GM03348 (cell line): Measurements from ENCODE around the gene NACC1.

Source experiments
- DNase-seq: peaks from one replicate; pipeline ENCODE4 v3.0.0; 2012; ENCODE audit warnings: low spot score

NACC1 gene

DNA sequence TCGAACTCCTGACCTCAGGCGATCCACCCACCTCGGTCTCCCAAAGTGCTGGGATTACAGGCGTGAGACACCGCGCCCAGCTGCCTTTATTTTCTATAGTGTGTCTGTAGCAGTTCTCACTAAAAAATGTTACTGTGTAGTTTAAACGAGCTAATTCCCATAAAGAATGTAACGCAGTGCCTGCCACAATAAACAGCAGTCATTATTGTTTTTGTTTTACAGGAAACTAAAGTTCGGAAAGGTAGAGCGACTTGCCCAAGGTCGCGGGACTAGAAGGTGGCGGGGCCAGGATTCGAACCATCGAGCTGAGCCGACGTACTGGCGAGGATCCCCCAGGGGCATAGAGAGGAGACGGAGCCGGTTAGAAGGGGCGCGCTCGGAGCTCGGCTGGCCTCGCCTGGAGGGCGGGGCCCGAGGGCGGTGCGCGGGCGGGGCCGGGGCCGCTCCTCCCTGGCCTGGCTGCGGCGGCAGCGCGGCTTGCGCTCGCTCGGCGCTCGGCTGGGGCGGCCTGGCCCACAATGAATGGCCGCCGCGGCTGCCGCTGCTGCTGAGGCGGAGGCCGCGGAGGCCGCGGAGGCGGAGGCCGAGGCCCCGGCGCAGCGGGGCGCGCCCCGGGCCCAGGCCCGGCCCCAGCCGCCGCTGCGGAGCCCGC, at the start of gene NACC1:
TSS of gene NACC1 (plus strand) at position 493 of the 652 bp plus-strand sequence. CDS start 16,944 bp downstream, outside the sequence.
- DNase-seq: peak; percentile 99

DNA sequence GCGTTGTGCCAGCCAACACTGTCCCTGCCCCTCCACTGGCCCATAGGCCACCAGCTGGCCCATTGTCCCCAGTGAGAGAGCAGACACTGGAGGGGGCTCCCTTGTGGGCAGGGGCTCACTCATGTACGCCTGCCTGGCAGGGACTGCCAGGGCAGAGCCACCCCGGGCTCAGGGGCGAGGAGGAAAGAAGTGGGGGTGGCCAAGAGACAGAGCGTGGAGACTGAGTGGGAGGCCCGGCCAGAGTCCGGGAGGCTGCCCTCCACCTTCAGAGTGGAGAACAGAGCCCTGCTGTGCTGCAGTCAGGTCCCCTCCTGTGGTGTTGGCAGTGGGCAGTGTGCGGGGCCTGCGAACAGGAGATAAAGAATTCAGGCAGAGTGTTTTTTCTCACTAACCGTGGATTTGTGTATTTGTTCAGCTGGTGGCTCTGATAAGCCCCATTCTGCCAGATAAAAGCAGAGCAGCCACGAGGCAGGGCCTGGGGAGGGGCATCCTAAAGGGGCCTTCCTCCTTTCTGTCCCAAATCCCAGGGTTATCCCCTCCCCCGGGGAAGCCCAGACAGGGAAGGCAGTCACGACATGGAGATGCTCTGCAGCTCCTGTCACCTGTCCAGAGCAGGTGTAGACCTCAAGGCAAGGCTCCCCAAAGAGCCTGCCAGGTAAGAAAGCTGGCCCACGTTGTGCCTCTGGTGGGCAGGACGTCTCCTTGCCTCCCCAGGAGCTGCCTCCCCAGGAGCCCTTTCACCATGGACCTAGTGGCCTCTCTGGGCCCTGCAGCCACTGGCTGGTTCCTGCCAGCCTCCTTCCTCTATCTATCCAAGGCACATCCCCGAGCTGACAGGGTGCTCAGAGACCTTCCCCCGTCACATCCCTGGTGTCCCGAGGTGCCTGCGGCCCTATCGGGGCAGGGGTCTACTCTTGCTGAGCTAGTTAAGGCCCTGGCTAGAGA, 48.4 kb upstream of the NACC1 start:
- no peak for DNase-seq

DNA sequence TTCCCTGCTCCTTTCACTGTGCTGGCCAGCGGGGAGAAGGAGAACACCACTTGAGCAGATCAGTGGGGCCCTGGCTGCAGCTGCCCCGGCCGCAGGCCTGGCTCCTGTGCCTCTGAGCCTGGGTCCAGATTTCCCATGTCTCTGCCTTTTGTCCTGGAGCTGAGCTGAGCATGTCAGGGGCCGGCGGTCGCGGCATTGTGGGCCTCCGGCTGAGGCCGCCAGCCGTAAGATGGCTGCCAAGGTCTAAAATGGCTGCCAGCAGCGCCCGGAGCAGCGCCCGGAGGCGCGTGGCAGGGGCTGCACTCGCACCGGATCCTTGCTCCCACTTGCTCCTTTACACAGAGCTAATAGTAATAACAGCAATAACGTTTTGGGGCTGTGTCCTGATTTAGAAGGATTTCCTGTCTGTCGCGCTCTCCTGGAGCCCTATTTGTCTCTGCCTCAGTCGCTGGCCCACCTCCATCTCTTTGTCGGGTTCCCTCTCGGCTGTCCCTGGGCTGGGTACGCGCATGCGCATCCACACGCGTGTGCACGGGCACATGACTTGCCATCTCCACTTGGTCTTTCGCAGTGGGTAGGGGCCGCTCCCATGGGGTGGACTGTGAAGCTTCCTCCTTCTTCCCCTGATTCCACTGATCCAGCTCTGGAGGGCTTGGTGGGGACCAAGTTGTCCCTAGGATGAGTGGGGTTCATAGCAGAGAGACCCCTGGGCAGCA, 47.5 kb upstream of the NACC1 start:
- no peak for DNase-seq

DNA sequence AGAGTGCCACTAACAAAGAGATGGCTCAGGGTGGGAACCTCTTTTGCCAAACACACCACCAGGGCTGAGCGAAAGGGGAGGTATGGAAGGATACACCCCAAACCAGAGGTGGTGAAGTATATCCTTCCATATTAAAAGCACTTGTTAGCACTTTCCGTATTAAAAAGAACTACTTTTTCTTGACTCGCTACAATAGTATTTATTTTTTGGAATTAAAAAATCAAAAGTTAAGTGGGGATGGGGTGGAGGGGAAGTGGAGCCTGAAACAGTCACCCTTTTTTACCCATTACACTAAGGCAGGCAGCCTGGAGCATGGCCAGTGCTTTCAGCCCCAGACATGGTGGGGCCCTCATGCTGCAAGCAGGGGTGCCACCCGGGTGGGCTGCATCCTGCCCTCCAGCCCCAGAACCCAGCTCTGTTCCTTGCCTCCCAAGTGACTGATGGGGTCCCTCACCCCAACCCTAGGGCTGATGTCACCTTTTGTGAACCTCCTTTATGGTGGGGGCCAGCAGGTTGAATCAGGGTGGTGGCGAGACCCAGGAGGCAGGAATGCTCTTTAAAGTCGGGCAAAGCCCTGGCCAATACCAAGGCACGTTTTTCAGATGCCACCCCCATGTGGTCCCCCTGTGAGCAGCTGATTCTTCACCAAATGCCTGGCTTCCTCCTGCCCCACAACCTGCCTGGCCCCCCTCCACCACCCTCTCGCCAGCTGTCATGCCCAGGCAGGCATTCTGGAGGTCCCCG, 46.4 kb upstream of the NACC1 start:
- DNase-seq: no peak

DNA sequence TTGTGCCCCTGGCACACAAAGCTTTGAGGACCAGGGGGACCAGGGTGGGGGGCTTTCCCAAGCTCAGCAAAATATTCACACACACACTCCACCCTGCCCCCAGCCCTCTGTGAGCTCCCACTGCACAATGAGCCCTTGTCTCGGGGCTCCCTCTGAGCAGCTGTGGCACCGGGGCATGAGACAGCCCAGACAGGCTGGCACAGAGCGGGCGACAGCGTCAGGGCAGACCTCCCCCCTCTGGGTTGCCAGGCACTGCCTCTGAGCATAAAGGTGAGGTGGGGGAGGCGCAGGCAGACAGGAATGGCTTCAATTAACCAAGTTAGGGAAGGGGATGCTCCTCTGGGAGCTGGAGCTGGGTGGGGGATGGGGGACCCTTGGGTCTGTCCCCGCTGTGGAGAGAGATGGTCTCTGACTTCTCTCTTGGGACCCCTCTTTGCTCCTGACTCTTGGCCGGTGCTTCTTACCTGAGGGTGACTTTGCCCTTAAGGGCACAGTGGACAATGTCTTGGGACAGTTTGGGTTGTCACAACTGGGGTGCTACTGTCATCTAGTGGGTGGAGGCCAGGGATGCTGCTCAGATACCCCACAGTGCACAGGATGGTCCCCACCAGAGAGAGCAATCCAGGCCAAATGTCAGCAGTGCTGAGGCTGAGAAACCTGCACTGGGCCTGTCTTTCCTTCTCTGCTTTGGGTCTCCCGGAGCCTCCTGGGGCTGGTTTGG, 45.7 kb upstream of the NACC1 start:
- DNase-seq: no peak

DNA sequence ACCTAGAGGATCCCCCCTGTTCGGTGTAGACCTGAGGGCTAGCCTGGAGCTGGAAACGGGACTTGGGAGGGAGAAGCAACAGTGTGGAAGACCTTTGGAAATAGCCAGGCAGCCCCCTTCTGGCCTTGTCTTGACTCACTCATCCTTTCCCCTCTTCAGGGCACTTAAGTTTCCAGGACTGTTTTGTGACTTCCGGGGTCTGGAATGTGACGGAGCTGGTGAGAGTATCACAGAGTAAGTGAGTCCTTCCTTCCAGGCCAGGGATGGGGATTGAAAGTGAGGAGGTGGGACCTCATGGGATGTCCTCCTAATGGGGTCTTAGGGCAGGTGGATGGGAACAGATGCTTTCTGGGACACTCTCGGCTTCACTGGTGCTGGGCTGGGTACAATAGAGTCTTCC, 44.8 kb upstream of the NACC1 start:
- DNase-seq: no peak

DNA sequence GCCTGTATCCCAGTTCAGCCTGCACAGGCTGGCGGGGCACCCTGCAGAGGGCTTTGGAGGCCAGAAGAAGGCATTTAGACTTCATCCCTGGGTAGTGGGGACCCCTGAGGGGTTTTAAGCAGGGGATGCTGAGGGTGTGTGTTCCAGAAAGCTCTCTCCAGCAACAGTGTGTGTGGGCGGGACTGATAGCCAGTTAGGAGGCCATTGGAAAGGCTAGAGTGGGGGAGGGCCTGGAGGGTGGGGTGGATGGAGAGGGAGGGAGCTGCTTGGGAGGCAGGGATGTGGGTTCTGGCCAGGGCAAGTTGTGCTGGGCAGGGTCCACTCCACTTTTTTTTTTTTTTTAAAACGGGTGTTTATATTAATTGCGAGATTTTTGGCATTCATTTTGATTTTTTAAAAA, 43.7 kb upstream of the NACC1 start:
- no peak for DNase-seq

DNA sequence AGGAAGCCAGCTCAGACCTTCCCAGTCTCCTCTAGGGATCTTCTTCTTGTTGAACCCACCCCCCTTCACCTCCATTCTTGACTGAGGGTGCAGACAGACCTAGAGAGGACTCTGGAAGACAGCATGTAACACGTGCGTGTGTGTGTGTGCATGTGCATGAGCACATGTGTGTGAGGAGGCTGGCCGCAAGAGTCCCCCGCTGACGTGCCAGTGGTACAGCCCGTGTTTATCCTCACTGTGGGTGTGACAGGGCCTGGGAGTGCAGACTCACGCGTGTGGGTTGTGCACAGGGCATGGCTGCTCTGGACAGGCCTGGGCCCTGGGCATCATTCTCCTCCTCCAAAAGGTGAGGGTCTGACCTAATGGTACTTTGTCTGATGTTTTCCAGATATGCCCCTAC, 41.7 kb upstream of the NACC1 start:
- no peak for DNase-seq

DNA sequence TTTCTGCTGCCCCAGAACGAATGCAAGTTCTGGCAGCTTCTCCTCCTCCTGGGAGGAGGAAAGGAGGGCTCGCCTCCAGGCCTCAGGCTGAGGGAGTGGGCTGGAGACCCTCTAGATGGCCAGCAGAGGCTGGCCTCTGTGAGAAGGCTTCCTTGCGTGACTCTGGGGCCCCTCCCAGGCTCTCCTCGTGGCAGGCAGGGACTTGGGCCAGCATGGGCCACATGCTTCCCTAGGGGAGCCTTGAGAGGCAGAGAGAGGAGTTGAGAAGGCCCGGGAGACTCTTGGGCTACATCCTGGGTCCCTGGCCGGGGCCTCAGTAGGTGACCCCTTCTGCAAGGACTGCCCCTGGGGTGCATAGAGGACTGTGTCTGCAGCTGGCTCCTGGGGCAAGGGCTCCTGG, 41.3 kb upstream of the NACC1 start:
- DNase-seq: no peak

DNA sequence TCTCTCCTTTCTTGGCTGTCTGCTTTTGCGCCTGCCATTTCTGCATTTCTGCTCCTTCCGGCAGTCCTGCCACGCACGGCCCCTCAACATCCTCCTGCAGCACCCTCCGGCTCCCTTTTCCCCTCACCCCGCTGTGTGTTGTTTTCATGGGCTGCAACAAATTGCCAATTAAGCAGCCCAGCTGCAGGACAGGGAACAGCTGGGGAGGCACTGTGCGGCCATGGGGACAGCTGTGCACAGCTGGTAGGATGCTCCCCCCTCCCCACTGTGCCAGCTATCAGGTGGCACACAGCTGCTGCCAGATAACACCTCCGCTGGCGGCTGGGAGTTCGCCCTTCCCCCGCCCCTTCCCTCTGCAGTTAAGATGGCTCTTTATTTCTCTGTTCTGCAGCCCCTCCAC, 40.8 kb upstream of the NACC1 start:
- DNase-seq: no peak

DNA sequence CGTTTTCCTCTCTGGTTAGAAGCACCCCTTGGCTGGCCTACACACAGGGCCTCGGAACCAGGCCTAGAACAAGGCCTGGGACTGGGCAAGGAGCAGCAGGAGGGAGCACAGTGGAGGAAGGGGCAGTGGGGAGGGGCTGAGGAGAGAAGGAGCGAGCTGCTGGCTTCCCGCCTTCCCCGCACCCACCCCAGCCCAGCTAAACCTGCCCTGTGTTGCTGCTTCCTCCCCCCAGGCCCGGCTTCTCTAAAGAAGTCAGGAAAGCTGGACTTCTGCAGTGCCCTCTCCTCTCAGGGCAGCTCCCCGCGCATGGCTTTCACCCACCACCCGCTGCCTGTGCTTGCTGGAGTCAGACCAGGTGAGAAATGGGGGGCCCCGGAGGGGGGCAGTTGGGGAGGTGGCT, 39.7 kb upstream of the NACC1 start:
- no peak for DNase-seq

DNA sequence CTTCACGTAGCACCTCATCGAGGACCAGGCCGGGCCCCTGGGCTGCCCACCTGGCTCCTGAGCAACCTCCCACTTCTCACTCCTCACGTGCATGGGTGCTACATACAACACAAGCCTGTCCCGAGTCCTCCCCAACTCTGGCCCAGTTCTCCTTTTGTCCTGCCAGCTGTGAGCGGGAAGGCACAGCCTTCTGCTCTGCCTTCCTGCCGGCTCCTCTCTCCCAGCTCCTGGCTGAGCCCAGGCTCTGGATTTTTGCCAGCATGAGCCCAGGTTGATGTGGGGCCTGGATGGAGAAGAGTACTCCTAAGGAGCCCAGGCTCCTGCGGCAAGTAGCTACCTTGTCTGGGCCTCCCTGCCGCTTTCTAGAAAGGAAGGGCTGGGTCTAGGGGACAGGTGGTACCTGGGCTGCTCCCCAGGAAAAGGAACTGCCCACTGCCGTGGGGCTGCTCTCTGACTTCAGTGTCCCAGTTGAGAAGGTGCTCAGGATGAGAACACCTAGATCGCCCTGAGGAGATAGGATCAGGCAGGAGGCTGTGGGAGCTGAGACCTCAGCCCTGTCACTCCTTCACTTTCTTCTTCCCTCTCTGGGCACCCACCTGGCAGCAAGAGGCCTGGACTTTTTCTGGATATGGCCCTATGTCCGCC, 39.0 kb upstream of the NACC1 start:
- no peak for DNase-seq

DNA sequence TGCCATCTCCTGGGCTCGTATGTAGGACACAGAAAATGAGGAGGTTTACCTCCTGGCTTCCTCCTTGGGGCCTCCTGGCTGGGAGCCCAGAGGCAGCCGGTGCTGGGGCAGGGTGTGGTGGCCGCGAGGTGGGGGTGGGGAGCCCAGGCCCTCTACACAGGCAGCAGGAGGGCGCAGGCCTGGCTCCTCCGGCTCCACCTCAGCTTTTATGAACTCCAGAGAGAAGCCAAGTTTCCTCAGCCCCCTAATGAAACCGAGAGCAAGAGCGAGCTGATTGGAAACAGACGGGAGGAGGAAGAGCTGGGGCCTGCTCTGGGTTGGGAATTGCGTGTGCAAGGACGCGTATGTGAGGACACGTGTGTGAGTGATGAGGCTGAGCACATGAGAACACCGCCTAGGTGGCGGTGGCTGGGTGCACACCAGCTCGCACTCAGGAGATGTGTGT, 38.5 kb upstream of the NACC1 start:
- DNase-seq: peak; percentile 79

DNA sequence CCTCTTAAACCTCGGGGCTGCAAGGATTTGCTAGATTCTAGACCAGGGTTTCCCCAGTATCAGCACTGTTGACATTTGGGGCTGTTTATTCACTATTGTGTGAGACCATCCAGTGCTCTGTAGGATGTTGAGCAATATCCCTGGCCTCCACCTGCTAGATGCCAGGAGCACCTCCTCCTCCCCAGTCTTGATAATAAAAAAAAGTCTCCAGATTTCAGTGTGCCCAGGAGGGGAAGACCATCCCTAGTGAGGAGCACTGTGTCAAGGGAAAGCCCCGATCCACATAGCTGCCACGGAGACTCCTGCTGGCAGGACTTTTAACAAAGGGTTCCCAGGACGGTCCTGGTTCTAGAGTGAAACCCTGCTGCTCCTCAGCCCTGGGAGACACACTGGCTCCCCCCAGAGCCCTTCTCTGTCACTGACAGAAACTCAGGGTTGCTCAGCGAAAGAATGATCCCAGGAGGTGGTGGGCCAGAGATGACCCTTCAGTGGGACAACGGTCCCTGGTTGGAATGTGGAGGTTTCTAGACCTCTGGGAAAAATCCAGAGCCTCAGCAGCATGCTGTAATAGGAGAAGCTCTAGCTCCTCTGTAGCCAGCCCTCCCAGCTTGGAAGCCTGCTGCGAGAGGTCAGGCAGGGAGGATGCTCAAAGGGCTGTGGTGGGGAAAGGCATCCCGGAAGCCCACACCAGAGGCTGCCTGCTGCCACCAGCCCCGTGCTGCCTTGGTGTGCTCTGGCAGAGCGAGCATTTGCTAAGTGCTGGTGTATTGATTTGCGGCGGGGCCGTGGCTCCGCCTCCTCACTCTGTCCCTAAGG, 35.7 kb upstream of the NACC1 start:
- peak; percentile 55 for DNase-seq

DNA sequence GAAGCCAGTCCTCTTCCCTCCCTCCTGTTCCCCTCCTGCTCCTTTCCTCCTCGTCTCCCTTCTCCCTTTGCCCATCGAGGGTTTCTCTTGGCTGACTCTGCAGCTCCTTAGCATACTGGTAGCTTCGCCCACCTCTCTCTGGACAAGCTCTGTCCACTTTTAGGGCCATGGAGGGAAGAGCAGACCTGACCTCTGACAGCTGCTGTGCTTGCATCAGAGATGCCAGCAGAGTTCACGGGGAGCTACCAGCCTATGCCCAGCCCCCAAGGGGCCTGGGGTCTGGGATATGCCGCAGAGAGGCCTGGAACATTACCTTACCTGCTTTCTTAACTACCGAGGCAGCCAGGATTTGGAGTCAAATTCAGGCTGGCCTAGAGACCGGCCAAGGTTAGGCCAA, 35.1 kb upstream of the NACC1 start:
- DNase-seq: no peak

DNA sequence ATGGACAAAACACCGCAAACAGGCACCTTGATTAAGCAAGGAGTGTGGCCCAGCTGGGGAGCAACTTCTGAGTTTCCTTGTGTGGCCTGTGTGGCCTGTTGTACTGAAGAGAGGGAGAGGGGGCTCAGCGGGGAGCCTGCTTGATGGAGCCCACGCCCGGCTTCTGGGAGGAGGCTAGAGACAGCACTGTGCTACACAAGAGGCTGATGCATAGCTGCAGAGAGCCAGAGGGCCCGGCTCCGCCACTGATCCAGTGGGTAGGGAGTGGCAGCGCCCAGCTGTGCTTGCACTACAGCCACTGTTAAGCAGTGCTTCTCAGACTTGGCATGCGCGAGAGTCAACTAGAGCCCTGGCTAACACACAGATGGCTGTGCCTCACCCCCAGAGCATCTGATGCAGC, 34.4 kb upstream of the NACC1 start:
- DNase-seq: no peak

DNA sequence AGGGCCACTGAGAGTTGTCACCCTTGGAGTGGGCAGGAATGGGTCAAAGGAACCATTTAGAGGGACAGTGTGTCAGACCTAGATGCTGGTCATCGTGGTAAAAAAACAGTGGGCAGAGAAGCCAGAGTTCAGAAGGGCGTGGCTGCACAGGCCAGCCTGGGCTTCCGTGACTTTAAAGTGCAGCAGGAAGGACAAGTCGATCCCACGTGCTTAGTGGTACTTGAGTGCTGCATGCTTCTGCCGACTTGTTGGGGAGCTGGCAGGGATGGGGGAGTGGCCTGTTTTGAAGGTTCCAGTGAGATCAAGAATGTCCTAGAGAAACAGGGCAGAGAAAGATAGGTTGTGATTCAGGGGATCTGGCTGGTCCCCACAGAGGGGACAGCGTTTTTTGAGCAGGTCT, 32.4 kb upstream of the NACC1 start:
- DNase-seq: no peak

DNA sequence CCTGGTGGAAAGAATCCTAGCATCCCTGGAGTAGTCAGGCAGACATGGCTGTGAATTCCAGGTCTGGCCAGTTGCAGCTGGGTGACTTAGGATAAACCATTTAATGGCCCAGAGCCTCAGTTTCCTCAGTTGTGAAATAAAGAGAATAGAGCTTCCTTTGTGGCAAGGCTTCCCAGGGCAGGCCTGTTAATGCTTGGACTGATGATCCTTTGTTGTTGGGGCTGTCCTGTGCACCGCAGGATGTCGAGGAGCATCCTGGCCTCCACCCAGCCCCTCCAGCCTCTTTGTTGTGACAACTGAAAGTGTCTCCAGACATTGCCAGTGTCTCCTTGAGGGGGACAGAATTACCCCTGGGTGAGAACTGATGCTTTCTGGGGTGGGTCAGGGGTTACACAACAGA, 31.7 kb upstream of the NACC1 start:
- no peak for DNase-seq

DNA sequence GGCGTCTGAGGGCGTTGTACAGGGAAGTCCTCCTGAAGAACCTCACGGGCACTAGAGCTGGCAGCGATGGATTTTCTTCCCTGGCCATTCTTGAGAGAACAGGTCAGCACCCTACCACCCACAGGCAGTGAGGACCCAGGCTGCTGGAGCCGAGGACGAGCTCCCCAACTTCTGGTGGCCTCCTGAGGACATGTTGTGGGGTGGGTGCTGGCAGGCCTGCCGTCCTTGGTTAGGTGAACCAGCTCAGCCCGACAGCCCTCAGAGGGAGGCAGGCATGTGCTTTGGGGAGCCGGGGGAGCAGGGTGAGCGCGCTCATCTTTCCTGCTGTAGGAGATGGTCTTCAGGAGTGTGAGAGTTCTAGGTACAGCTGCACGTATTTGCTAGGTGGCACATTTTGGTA, 30.8 kb upstream of the NACC1 start:
- DNase-seq: no peak
